ENCODE measurements around the gene TYRP1. TPM values are rescaled to one million over a fixed set of nuclear protein-coding genes. Genes with fewer than 3 reads are reported as not detected.

TYRP1 gene
- total and polyA plus RNA-seq, 5 donors from 2014 or later = not detected

- H3K4me1 Mint-ChIP-seq = no peaks in the 10 kb centered on the region
- Histone ChIP-seq H3K4me3 (ENCODE audit: low read depth, low read length) (no peak overlapping the region), H3K27me3 (ENCODE audit: control insufficient read depth, insufficient read depth, low read length) (no peaks in the 10 kb centered on the region), H3K27ac (ENCODE audit: insufficient read depth, low read length, poor library complexity, severe bottlenecking) (no peak overlapping the region), H3K9me3 (ENCODE audit: control insufficient read depth in 2 of 2, low read length in 2 of 2) (peaks cover 0 to 2% of the 10 kb centered on the region in 2 experiments), H3K36me3 (ENCODE audit: control insufficient read depth, insufficient read depth, low read length) (no peaks in the 10 kb centered on the region), H3K4me1 (ENCODE audit: control insufficient read depth, insufficient read depth, low read length, poor library complexity, severe bottlenecking) (no peaks in the 10 kb centered on the region)
- no peak overlapping the region for H3K27ac Mint-ChIP-seq
- H3K27me3 Mint-ChIP-seq = no peaks in the 10 kb centered on the region
- no peak overlapping the region for H3K4me3 Mint-ChIP-seq
- H3K36me3 Mint-ChIP-seq = no peaks in the 10 kb centered on the region
- ATAC-seq (ENCODE audit: low read depth in 2 of 2) (no peak), DNase-seq (no peak)
- H3K9me3 Mint-ChIP-seq = peaks cover 0 to 34% (median 3%) of the 10 kb centered on the region in 7 donors
These were observed 15.5 kb downstream of the TYRP1 start for GRCh38 chr9:12708562-12709298.

- Mint-ChIP-seq H3K9me3 (peaks cover 0 to 33% (median 4%) of the 10 kb centered on the region in 7 donors), H3K27me3 (no peaks in the 10 kb centered on the region), H3K4me3 (no peak overlapping the region), H3K36me3 (no peaks in the 10 kb centered on the region), H3K4me1 (no peaks in the 10 kb centered on the region), H3K27ac (no peak overlapping the region)
- ATAC-seq (ENCODE audit: low read depth in 2 of 2) (no peak), DNase-seq (no peak)
- Histone ChIP-seq H3K4me3 (ENCODE audit: low read depth, low read length) (no peak overlapping the region), H3K27ac (ENCODE audit: insufficient read depth, low read length, poor library complexity, severe bottlenecking) (no peak overlapping the region), H3K36me3 (ENCODE audit: control insufficient read depth, insufficient read depth, low read length) (no peaks in the 10 kb centered on the region), H3K4me1 (ENCODE audit: control insufficient read depth, insufficient read depth, low read length, poor library complexity, severe bottlenecking) (no peaks in the 10 kb centered on the region), H3K9me3 (ENCODE audit: control insufficient read depth in 2 of 2, low read length in 2 of 2) (peaks cover 2 to 3% of the 10 kb centered on the region in 2 experiments), H3K27me3 (ENCODE audit: control insufficient read depth, insufficient read depth, low read length) (no peaks in the 10 kb centered on the region)
These were observed 19.3 kb downstream of the TYRP1 start for GRCh38 chr9:12712532-12712931.

DNA sequence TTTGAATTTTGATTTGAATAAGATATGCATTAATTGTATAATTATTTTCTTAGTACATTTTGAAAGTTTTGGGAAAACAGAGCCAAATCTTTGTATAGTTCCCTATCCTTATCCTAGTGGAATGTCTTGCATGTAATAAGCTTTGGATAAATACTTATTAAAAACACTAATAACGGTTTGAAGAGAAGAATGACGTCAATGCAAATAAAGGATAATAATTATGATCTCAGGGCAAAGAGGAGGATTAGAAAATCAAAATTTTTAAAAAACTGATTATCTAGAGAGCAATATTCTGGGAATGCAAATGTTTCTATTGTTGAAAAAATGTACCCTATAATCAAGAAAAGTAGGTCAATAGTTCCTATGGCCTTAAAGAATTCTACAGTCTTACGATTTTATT, 22.1 kb downstream of the TYRP1 start:
- H3K4me3 ChIP-seq (ENCODE audit: low read depth, low read length) = no peak overlapping the region

GRCh38 chr9:12716823-12717600, 23.8 kb downstream of the TYRP1 start:
- no peak overlapping the region for H3K27ac ChIP-seq (ENCODE audit: insufficient read depth, low read length, poor library complexity, severe bottlenecking)
- H3K4me3 Mint-ChIP-seq = no peak overlapping the region
- H3K4me3 ChIP-seq (ENCODE audit: low read depth, low read length) = no peak overlapping the region
- peaks cover 0 to 3% of the 10 kb centered on the region in 2 experiments for H3K9me3 ChIP-seq (ENCODE audit: control insufficient read depth in 2 of 2, low read length in 2 of 2)
- H3K36me3 Mint-ChIP-seq = no peaks in the 10 kb centered on the region
- DNase-seq (no peak), ATAC-seq (ENCODE audit: low read depth in 2 of 2) (no peak)
- H3K4me1 ChIP-seq (ENCODE audit: control insufficient read depth, insufficient read depth, low read length, poor library complexity, severe bottlenecking) = no peaks in the 10 kb centered on the region
- no peaks in the 10 kb centered on the region for H3K36me3 ChIP-seq (ENCODE audit: control insufficient read depth, insufficient read depth, low read length)
- H3K9me3 Mint-ChIP-seq = peaks cover 0 to 16% (median 4%) of the 10 kb centered on the region in 7 donors
- no peaks in the 10 kb centered on the region for H3K27me3 Mint-ChIP-seq
- no peaks in the 10 kb centered on the region for H3K27me3 ChIP-seq (ENCODE audit: control insufficient read depth, insufficient read depth, low read length)
- H3K4me1 Mint-ChIP-seq = no peaks in the 10 kb centered on the region
- no peak overlapping the region for H3K27ac Mint-ChIP-seq

More for the DNA sequence above, 22.1 kb downstream of the TYRP1 start:
- no peaks in the 10 kb centered on the region for H3K4me1 ChIP-seq (ENCODE audit: control insufficient read depth, insufficient read depth, low read length, poor library complexity, severe bottlenecking)
- no peaks in the 10 kb centered on the region for H3K4me1 Mint-ChIP-seq
- no peak overlapping the region for H3K4me3 Mint-ChIP-seq
- H3K9me3 ChIP-seq (ENCODE audit: control insufficient read depth in 2 of 2, low read length in 2 of 2) = peaks cover 2 to 3% of the 10 kb centered on the region in 2 experiments
- peaks cover 0 to 24% (median 4%) of the 10 kb centered on the region in 7 donors for H3K9me3 Mint-ChIP-seq
- DNase-seq = no peak
- no peak overlapping the region for H3K27ac Mint-ChIP-seq
- no peak for ATAC-seq (ENCODE audit: low read depth in 2 of 2)
- no peaks in the 10 kb centered on the region for H3K36me3 ChIP-seq (ENCODE audit: control insufficient read depth, insufficient read depth, low read length)
- no peak overlapping the region for H3K27ac ChIP-seq (ENCODE audit: insufficient read depth, low read length, poor library complexity, severe bottlenecking)
- H3K36me3 Mint-ChIP-seq = no peaks in the 10 kb centered on the region
- no peaks in the 10 kb centered on the region for H3K27me3 Mint-ChIP-seq
- H3K27me3 ChIP-seq (ENCODE audit: control insufficient read depth, insufficient read depth, low read length) = no peaks in the 10 kb centered on the region

- ATAC-seq (ENCODE audit: low read depth in 2 of 2) (no peak), DNase-seq (no peak)
- peaks cover 0 to 14% (median 4%) of the 10 kb centered on the region in 7 donors for H3K9me3 Mint-ChIP-seq
- no peaks in the 10 kb centered on the region for H3K27me3 ChIP-seq (ENCODE audit: control insufficient read depth, insufficient read depth, low read length)
- no peaks in the 10 kb centered on the region for H3K36me3 ChIP-seq (ENCODE audit: control insufficient read depth, insufficient read depth, low read length)
- H3K4me3 ChIP-seq (ENCODE audit: low read depth, low read length) = no peak overlapping the region
- H3K9me3 ChIP-seq (ENCODE audit: control insufficient read depth in 2 of 2, low read length in 2 of 2) = peaks cover 0 to 3% of the 10 kb centered on the region in 2 experiments
- no peaks in the 10 kb centered on the region for H3K27me3 Mint-ChIP-seq
- H3K4me1 Mint-ChIP-seq = no peaks in the 10 kb centered on the region
- no peak overlapping the region for H3K27ac Mint-ChIP-seq
- H3K4me1 ChIP-seq (ENCODE audit: control insufficient read depth, insufficient read depth, low read length, poor library complexity, severe bottlenecking) = no peaks in the 10 kb centered on the region
- H3K36me3 Mint-ChIP-seq = no peaks in the 10 kb centered on the region
- H3K27ac ChIP-seq (ENCODE audit: insufficient read depth, low read length, poor library complexity, severe bottlenecking) = no peak overlapping the region
- no peak overlapping the region for H3K4me3 Mint-ChIP-seq
These were observed 24.7 kb downstream of the TYRP1 start for GRCh38 chr9:12717907-12718306.

- DNase-seq = no peak
- H3K4me3 ChIP-seq (ENCODE audit: low read depth, low read length) = no peak overlapping the region
- no peaks in the 10 kb centered on the region for H3K4me1 ChIP-seq (ENCODE audit: control insufficient read depth, insufficient read depth, low read length, poor library complexity, severe bottlenecking)
- no peaks in the 10 kb centered on the region for H3K36me3 ChIP-seq (ENCODE audit: control insufficient read depth, insufficient read depth, low read length)
- peaks cover 4 to 19% (median 6%) of the 10 kb centered on the region in 7 donors for H3K9me3 Mint-ChIP-seq
- no peaks in the 10 kb centered on the region for H3K27me3 Mint-ChIP-seq
- no peak overlapping the region for H3K27ac Mint-ChIP-seq
- no peak overlapping the region for H3K4me3 Mint-ChIP-seq
- no peak overlapping the region for H3K27ac ChIP-seq (ENCODE audit: insufficient read depth, low read length, poor library complexity, severe bottlenecking)
- no peaks in the 10 kb centered on the region for H3K27me3 ChIP-seq (ENCODE audit: control insufficient read depth, insufficient read depth, low read length)
- no peak for ATAC-seq (ENCODE audit: low read depth in 2 of 2)
- no peaks in the 10 kb centered on the region for H3K4me1 Mint-ChIP-seq
- H3K36me3 Mint-ChIP-seq = no peaks in the 10 kb centered on the region
- peaks cover 0 to 3% of the 10 kb centered on the region in 2 experiments for H3K9me3 ChIP-seq (ENCODE audit: control insufficient read depth in 2 of 2, low read length in 2 of 2)
These were observed 25.4 kb downstream of the TYRP1 start for GRCh38 chr9:12718482-12719026.

DNA sequence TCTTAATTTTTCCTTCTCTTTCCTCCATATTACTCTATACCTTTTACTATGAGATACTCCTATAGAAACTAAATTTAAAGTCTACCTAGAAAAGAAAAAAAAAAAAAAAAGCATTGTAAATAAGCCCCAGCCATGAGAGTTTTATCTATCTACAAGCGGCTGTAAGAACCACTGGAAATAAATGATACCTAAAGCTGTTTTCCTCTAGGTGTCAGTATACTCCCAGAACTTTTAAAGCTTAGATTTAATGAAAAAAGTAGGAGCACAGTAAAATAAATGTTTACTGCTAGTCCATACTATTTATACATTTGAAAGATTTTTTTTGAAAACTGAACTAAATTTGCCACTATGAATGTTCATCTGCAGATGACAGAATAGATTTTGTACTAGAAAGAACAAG, 26.2 kb downstream of the TYRP1 start:
- no peak overlapping the region for H3K27ac ChIP-seq (ENCODE audit: insufficient read depth, low read length, poor library complexity, severe bottlenecking)
- H3K9me3 Mint-ChIP-seq = peaks cover 1 to 17% (median 6%) of the 10 kb centered on the region in 7 donors

More for the DNA sequence above, 26.2 kb downstream of the TYRP1 start:
- H3K4me1 Mint-ChIP-seq = no peaks in the 10 kb centered on the region
- H3K27me3 Mint-ChIP-seq = no peaks in the 10 kb centered on the region
- H3K4me3 ChIP-seq (ENCODE audit: low read depth, low read length) = no peak overlapping the region
- peaks cover 0 to 3% of the 10 kb centered on the region in 2 experiments for H3K9me3 ChIP-seq (ENCODE audit: control insufficient read depth in 2 of 2, low read length in 2 of 2)
- no peak overlapping the region for H3K27ac Mint-ChIP-seq
- ATAC-seq (ENCODE audit: low read depth in 2 of 2) (no peak), DNase-seq (no peak)
- H3K36me3 ChIP-seq (ENCODE audit: control insufficient read depth, insufficient read depth, low read length) = no peaks in the 10 kb centered on the region
- H3K27me3 ChIP-seq (ENCODE audit: control insufficient read depth, insufficient read depth, low read length) = no peaks in the 10 kb centered on the region
- H3K36me3 Mint-ChIP-seq = no peaks in the 10 kb centered on the region
- no peaks in the 10 kb centered on the region for H3K4me1 ChIP-seq (ENCODE audit: control insufficient read depth, insufficient read depth, low read length, poor library complexity, severe bottlenecking)
- no peak overlapping the region for H3K4me3 Mint-ChIP-seq
